Measurements from ENCODE around the gene USP3.

DNA sequence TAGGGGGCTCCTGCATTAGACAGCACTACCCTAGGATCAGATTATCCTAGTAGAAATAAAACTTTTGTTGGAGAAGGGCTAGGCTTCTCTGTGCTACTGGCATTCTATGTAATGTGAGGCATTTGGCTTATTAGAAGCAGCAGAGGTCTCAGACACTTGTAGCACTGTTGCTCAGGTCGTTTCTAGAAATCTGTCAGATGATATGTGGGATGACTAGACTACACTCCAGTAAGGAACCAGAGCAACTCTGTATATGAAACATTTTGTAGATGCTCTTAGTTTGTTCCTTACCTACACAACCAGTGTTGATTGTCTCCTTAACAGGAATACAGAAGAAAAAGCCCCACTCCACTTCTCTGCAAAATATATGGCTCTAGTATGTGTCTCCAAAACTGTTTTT lies 70.9 kb downstream of the USP3 start:
- TF ChIP-seq, protein P1, sequence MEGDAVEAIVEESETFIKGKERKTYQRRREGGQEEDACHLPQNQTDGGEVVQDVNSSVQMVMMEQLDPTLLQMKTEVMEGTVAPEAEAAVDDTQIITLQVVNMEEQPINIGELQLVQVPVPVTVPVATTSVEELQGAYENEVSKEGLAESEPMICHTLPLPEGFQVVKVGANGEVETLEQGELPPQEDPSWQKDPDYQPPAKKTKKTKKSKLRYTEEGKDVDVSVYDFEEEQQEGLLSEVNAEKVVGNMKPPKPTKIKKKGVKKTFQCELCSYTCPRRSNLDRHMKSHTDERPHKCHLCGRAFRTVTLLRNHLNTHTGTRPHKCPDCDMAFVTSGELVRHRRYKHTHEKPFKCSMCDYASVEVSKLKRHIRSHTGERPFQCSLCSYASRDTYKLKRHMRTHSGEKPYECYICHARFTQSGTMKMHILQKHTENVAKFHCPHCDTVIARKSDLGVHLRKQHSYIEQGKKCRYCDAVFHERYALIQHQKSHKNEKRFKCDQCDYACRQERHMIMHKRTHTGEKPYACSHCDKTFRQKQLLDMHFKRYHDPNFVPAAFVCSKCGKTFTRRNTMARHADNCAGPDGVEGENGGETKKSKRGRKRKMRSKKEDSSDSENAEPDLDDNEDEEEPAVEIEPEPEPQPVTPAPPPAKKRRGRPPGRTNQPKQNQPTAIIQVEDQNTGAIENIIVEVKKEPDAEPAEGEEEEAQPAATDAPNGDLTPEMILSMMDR (IDR thresholded peaks at IDR 0.05; ENCODE audit: insufficient read depth, low read length, poor library complexity, severe bottlenecking): no peak
- TF ChIP-seq EZH2phosphoT487 (conservative IDR thresholded peaks at IDR 0.05; ENCODE audit: low read length): no peak
